GM23248 (cell line): Measurements from ENCODE around the gene RAPGEF4. TPM values are rescaled to one million over a fixed set of nuclear protein-coding genes. Genes with fewer than 3 reads are reported as not detected.

Source experiments
- DNase-seq: peaks from one replicate; pipeline ENCODE4 v3.0.0-alpha.2; 2015
- H2AFZ ChIP-seq: fragments of 200-600 bp; sonication (generic); 2 replicates; pipeline ENCODE4 v1.6.1; 2016; ENCODE audit warnings: antibody characterized with exemption
- H3F3A ChIP-seq: fragments of 200-600 bp; sonication (generic); 2 replicates; pipeline ENCODE4 v1.6.1; 2016; ENCODE audit warnings: mild to moderate bottlenecking, antibody characterized with exemption, mixed run types; ENCODE audit not compliant: insufficient read depth
- H3K27ac ChIP-seq: fragments of 200-600 bp; sonication (generic); 2 replicates; pipeline ENCODE4 v1.5.1; 2016; ENCODE audit warnings: mild to moderate bottlenecking
- H3K27me3 ChIP-seq: fragments of 200-600 bp; sonication (generic); replicated peaks from 2 replicates; pipeline ENCODE4 v1.6.1; 2016; ENCODE audit warnings: mild to moderate bottlenecking; ENCODE audit not compliant: insufficient read depth
- H3K36me3 ChIP-seq: fragments of 200-600 bp; sonication (generic); 2 replicates; pipeline ENCODE4 v1.6.1; 2016; ENCODE audit warnings: low read depth, mild to moderate bottlenecking
- H3K4me1 ChIP-seq: fragments of 200-600 bp; sonication (generic); 2 replicates; pipeline ENCODE4 v1.6.1; 2016; ENCODE audit warnings: mild to moderate bottlenecking; ENCODE audit not compliant: insufficient read depth
- H3K4me2 ChIP-seq: fragments of 200-600 bp; sonication (generic); one replicate; pipeline ENCODE4 v1.6.1; 2016; ENCODE audit warnings: mild to moderate bottlenecking; ENCODE audit not compliant: unreplicated experiment
- H3K4me3 ChIP-seq: fragments of 200-600 bp; sonication (generic); 2 replicates; pipeline ENCODE4 v1.5.1; 2016; ENCODE audit warnings: mild to moderate bottlenecking
- H3K79me2 ChIP-seq: fragments of 200-600 bp; sonication (generic); 2 replicates; pipeline ENCODE4 v1.6.1; 2016; ENCODE audit warnings: mild to moderate bottlenecking; ENCODE audit not compliant: insufficient read depth
- H3K9ac ChIP-seq: fragments of 200-600 bp; sonication (generic); 2 replicates; pipeline ENCODE4 v1.6.1; 2016; ENCODE audit warnings: mild to moderate bottlenecking
- H3K9me2 ChIP-seq: fragments of 200-600 bp; sonication (generic); 2 replicates; pipeline ENCODE4 v1.6.1; 2016; ENCODE audit warnings: mixed run types, mild to moderate bottlenecking, moderate library complexity; ENCODE audit not compliant: insufficient read depth
- H3K9me3 ChIP-seq: fragments of 200-600 bp; sonication (generic); one replicate; pipeline ENCODE4 v1.6.1; 2017; ENCODE audit warnings: low read depth
- H4K20me1 ChIP-seq: fragments of 200-600 bp; sonication (generic); 2 replicates; pipeline ENCODE4 v1.6.0; 2016; ENCODE audit not compliant: insufficient read depth
- EZH2 ChIP-seq: fragments of 200-600 bp; sonication (generic); IDR thresholded peaks from 2 replicates; pipeline ENCODE4 v1.6.1; 2018; ENCODE audit warnings: antibody characterized with exemption, mild to moderate bottlenecking; ENCODE audit not compliant: insufficient read depth, poor library complexity, severe bottlenecking
- EZH2phosphoT487 ChIP-seq: fragments of 200-600 bp; sonication (generic); IDR thresholded peaks from 2 replicates; pipeline ENCODE4 v1.6.1; 2018; ENCODE audit warnings: antibody characterized with exemption, moderate library complexity, mild to moderate bottlenecking, low read depth; ENCODE audit not compliant: insufficient read depth
- WGBS, 2 experiments: methylation state at CpG; one replicate each; pipeline ENCODE4 v1.1.6; 2015 to 2017; ENCODE audit warnings: low lambda C conversion rate in 2 of 2, low coverage in 1 of 2; ENCODE audit errors: missing lambda C conversion rate in 2 of 2; 5-methylcytosine and 5-hydroxymethylcytosine counted together
- in situ Hi-C: fragments of 300-500 bp; cut with MboI; formaldehyde crosslinking; loops from 2 replicates; pipeline ENCODE4 v1.15.0; 2020
- polyA plus RNA-seq: library from polyadenylated mRNA; unstranded; fragments of >200 nt; fragmentation: Nextera tagmentation; extraction: Ambion mirVana; gene quantifications from 2 replicates; pipeline ENCODE4 v1.2.1, GENCODE V29; 2016
- total RNA-seq: library from RNA; depleted of rRNA; stranded (reverse); fragments of >200 nt; shearing (Covaris generic); gene quantifications from 2 replicates; pipeline ENCODE4 v1.2.3, GENCODE V29; 2014

RAPGEF4 gene
- total and polyA plus RNA-seq, 2 experiments from 2014 or later: 2.2 TPM; not detected in 1

DNA sequence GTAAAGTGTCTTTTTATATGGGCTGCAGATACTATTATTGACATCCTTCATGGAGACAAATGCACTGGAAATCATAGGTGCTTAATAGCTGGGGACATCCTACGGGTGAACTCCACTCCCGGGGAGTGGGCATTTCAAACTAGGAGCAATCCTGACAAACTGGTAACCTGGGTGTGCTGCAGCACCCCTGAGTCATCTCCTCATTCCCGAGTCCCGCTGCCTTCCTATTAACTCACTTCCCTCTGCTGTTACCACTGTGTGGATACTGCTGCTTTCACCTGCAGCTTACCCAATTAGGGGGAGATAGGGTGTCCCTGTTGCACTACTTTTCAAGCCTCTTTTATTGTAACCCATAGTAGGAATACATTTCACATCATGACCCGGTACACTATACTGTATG is 134.2 kb downstream of the RAPGEF4 start:
- H3K4me3 ChIP-seq: no peak overlapping the region
- no peaks in the 10 kb centered on the region for H3K4me1 ChIP-seq
- 90 to 93% methylated on average over 5 of the region's 5 CpGs for WGBS, 2 experiments
- H3F3A ChIP-seq: no peaks in the 10 kb centered on the region
- no peaks in the 10 kb centered on the region for H3K27me3 ChIP-seq
- no peak overlapping the region for H3K4me2 ChIP-seq
- no peak overlapping the region for H2AFZ ChIP-seq
- in situ Hi-C loops: no loop called here
- no peaks in the 10 kb centered on the region for H4K20me1 ChIP-seq
- no peak overlapping the region for H3K9ac ChIP-seq
- H3K27ac ChIP-seq: no peak overlapping the region
- no peaks in the 10 kb centered on the region for H3K9me2 ChIP-seq
- H3K36me3 ChIP-seq: no peaks in the 10 kb centered on the region
- H3K79me2 ChIP-seq: no peaks in the 10 kb centered on the region
- H3K9me3 ChIP-seq: no peaks in the 10 kb centered on the region
- no peak for TF ChIP-seq EZH2
- no peak for TF ChIP-seq EZH2phosphoT487
- no peak for DNase-seq

DNA sequence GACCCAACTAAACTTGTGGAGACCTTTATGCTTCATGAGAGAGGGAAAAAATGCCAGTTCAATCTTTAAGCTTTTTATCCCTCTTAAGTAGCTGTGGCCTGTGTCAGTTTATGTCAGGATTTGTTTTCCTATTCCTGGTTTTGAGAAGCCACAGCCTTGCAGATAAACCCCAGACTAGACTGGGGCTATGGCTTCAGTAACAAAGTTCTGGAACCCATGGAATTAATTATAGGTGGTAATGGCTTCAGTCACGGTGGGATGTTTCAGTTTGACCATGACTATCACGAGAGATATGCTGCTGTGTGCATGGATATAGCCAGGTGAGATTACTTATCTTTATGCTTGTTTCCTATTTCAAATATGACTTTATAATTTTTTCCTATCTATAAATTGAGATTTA is 134.8 kb downstream of the RAPGEF4 start:
- no peaks in the 10 kb centered on the region for H3K9me3 ChIP-seq
- no peak overlapping the region for H3K4me2 ChIP-seq
- no peak overlapping the region for H3K27ac ChIP-seq
- H2AFZ ChIP-seq: no peak overlapping the region
- DNase-seq: no peak
- H3K27me3 ChIP-seq: no peaks in the 10 kb centered on the region
- in situ Hi-C loops: no loop called here
- H3F3A ChIP-seq: no peaks in the 10 kb centered on the region
- no peak overlapping the region for H3K4me3 ChIP-seq
- H3K79me2 ChIP-seq: no peaks in the 10 kb centered on the region
- no peak overlapping the region for H3K9ac ChIP-seq
- H4K20me1 ChIP-seq: no peaks in the 10 kb centered on the region
- H3K4me1 ChIP-seq: no peaks in the 10 kb centered on the region
- no peaks in the 10 kb centered on the region for H3K36me3 ChIP-seq
- TF ChIP-seq EZH2 (no peak), EZH2phosphoT487 (no peak)
- WGBS, 2 experiments: 83 to 88% methylated on average over 2 of the region's 2 CpGs
- no peaks in the 10 kb centered on the region for H3K9me2 ChIP-seq

DNA sequence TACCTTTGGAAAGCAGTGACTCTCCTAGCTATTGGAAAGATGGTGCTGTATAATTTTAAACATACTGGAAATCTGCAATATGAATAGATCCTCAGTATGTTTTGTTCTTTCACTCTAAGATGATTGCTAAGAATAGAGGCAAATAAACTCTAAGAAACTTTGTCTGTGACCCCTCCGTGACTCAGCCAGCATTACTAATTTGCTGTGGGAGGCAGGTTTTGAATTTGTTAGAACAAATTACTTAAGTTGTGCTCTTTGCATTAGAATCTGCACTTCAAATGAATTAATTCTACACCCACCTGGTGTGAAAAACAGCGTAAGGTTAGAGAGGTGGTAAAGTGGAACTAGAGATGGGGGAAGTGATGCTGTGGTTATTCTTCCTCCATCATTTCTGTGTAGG is 142.2 kb downstream of the RAPGEF4 start:
- no peaks in the 10 kb centered on the region for H3K9me2 ChIP-seq
- H3K4me1 ChIP-seq: peaks cover 10% of the 10 kb centered on the region
- H3K79me2 ChIP-seq: no peaks in the 10 kb centered on the region
- no peak overlapping the region for H3K27ac ChIP-seq
- no peaks in the 10 kb centered on the region for H4K20me1 ChIP-seq
- DNase-seq: peak; percentile 54
- 0 out of 2 replicates have a peak, but pooled peaks cover 7% of the 10 kb centered on the region for H3F3A ChIP-seq
- no peaks in the 10 kb centered on the region for H3K27me3 ChIP-seq
- H3K9ac ChIP-seq: no peak overlapping the region
- no peak for TF ChIP-seq EZH2
- no peak for TF ChIP-seq EZH2phosphoT487
- 48 to 65% methylated on average over 2 of the region's 2 CpGs for WGBS, 2 experiments
- no peak overlapping the region for H3K4me3 ChIP-seq
- no peaks in the 10 kb centered on the region for H3K36me3 ChIP-seq
- in situ Hi-C loops: no loop called here
- H2AFZ ChIP-seq: no peak overlapping the region
- H3K9me3 ChIP-seq: no peaks in the 10 kb centered on the region
- H3K4me2 ChIP-seq: no peak overlapping the region

DNA sequence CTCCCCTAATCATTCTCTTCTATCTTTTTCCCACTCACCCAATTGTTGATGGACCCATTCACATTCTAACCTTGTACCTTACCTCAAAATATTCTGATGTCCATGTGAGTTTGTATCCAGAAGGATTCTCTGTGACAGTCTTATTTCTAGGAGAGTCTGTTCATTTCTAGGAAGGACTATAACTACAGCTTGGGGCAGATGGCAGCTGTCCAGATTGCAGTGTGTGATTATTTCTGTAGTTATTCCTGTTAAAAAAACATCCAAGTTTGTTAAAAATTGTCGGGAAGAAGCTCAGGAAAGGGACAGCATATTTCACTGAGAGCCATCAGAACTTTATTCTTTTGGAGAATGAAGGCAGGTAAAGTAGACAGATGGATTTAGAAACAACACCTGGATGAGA is 142.6 kb downstream of the RAPGEF4 start:
- 0 out of 2 replicates have a peak, but pooled peaks cover 7% of the 10 kb centered on the region for H3F3A ChIP-seq
- in situ Hi-C loops: no loop called here
- H3K9me3 ChIP-seq: no peaks in the 10 kb centered on the region
- TF ChIP-seq EZH2: no peak
- no peak for TF ChIP-seq EZH2phosphoT487
- no peak overlapping the region for H3K27ac ChIP-seq
- no peak overlapping the region for H2AFZ ChIP-seq
- H3K4me2 ChIP-seq: no peak overlapping the region
- H3K9ac ChIP-seq: no peak overlapping the region
- no peaks in the 10 kb centered on the region for H3K36me3 ChIP-seq
- WGBS, 2 experiments: 30 to 35% methylated on average over 1 of the region's 1 CpG
- H3K4me3 ChIP-seq: no peak overlapping the region
- peaks cover 10% of the 10 kb centered on the region for H3K4me1 ChIP-seq
- H4K20me1 ChIP-seq: no peaks in the 10 kb centered on the region
- H3K27me3 ChIP-seq: no peaks in the 10 kb centered on the region
- no peaks in the 10 kb centered on the region for H3K9me2 ChIP-seq
- no peaks in the 10 kb centered on the region for H3K79me2 ChIP-seq
- DNase-seq: peak; percentile 40

DNA sequence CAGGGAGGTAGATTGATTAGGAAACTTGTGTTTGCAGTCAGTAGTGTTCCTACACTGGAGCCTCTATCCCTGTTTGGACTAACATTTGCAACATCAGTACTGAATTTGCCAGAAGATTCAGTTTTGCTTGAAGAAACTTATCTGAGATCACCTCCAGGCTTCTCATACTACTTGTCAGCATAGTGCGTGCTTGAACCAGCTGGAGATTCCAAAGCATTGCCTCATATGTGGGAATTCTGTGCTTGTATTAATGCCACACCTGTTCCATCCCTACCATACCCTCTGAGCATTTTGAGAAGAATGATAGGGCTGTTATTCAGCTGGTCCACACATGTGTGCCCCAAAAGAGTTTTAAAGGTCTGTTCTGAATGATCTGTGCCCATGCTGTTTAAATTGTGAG is 148.7 kb downstream of the RAPGEF4 start:
- Histone ChIP-seq H3K4me2 (no peak overlapping the region), H3K79me2 (no peaks in the 10 kb centered on the region), H4K20me1 (no peaks in the 10 kb centered on the region), H3K4me1 (no peaks in the 10 kb centered on the region), H2AFZ (no peak overlapping the region), H3K9me2 (no peaks in the 10 kb centered on the region), H3F3A (no peaks in the 10 kb centered on the region), H3K9ac (no peak overlapping the region), H3K36me3 (no peaks in the 10 kb centered on the region), H3K9me3 (no peaks in the 10 kb centered on the region), H3K27me3 (0 out of 2 replicates have a peak, but pooled peaks cover 2% of the 10 kb centered on the region), H3K4me3 (no peak overlapping the region), H3K27ac (no peak overlapping the region)
- WGBS, 2 experiments: 74 to 86% methylated on average over 1 of the region's 1 CpG
- no peak for TF ChIP-seq EZH2
- no peak for TF ChIP-seq EZH2phosphoT487
- DNase-seq: no peak
- in situ Hi-C loops: no loop called here
